Fibroblast of villous mesenchyme (primary cell): Measurements from ENCODE around the gene PTK7. TPM values are rescaled to one million over a fixed set of nuclear protein-coding genes. Genes with fewer than 3 reads are reported as not detected.

Source experiments
- DNase-seq: peaks from one replicate; pipeline ENCODE4 v3.0.0-alpha.2; 2010; ENCODE audit warnings: low read depth
- H3K4me3 ChIP-seq: 2 replicates; pipeline ENCODE4 v1.5.1; 2011; ENCODE audit warnings: low read depth, mild to moderate bottlenecking, low read length
- CTCF ChIP-seq: IDR thresholded peaks from 2 replicates; pipeline ENCODE4 v1.5.1; 2012; ENCODE audit warnings: low read depth, mild to moderate bottlenecking, low read length; ENCODE audit not compliant: insufficient read depth
- total RNA-seq: library from RNA; depleted of rRNA; stranded (reverse); fragments of >200 nt; gene quantifications from 2 replicates; pipeline ENCODE4 v1.2.3, GENCODE V29; 2012

PTK7 gene
- total RNA-seq, 1 donor: 199 TPM

DNA sequence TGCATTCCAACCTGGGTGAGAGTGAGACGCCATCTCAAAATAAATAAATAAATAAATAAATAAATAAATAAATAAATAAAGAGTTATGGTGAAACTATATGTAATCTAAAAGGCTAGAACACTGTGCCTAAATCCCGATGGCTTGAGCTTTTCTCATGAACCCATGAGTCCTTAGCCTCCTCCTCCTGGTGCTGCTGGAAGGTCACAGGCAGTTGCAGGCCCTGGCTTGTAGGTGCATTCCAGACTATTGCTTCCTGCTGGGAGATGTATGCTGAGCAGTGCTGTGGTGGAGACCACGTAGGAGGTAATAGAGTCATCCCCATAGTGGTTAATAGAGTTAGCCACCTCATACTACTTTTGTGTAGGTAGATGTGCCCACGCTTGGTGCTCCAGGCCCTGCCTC is 12.5 kb downstream of the PTK7 start:
- TF ChIP-seq CTCF: no peak
- H3K4me3 ChIP-seq: no peak overlapping the region
- DNase-seq: no peak

DNA sequence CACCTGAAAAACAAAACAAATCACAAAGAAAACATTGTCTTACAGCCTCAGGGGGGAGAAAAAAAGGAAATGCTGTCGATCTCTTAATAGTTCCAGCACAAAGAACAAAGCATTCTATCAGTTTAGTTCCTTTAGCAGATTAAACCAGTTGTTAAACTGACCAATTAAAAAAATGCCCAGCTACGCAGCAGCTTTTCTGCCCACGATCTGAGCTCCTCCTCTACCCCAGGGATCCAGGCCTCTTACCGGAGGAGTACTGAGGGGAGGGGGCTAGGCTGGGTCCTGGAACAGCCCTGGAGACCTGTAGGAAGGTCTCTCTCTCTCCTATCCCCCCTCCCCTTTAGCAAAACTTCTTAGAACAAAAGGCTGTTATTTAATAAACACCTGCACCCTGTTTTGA is 13.4 kb downstream of the PTK7 start:
- H3K4me3 ChIP-seq: no peak overlapping the region
- TF ChIP-seq CTCF: no peak
- DNase-seq: no peak

GRCh38 chr6:43089874-43090558 is 13.9 kb downstream of the PTK7 start:
- H3K4me3 ChIP-seq: no peak overlapping the region
- DNase-seq: no peak
- TF ChIP-seq CTCF: no peak

- no peak overlapping the region for H3K4me3 ChIP-seq
- DNase-seq: peak; percentile 54
- no peak for TF ChIP-seq CTCF
These were observed 14.4 kb downstream of the PTK7 start for GRCh38 chr6:43090559-43090956.

- no peak for DNase-seq
- H3K4me3 ChIP-seq: no peak overlapping the region
- TF ChIP-seq CTCF: no peak
These were observed 14.9 kb downstream of the PTK7 start for GRCh38 chr6:43091020-43091419.

GRCh38 chr6:43091436-43091991 is 15.4 kb downstream of the PTK7 start:
- DNase-seq: no peak
- H3K4me3 ChIP-seq: no peak overlapping the region
- TF ChIP-seq CTCF: no peak

DNA sequence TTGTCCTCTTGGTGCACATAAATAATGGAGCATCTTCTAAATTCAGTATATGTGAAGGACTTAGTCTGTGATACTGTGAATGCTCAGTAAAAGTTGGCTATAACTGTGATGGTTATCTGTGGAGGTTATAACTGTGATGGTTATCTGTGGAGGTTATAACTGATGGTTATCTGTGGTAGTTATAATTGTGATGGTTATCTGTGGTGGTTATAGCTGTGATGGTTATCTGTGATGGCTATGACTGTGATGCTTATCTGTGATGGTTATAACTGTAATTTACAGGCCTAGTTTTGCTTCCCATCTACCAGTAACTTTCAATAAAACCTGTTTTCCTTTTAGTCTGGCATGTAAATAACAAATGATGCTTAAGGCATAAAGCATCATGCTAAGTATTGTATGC is 16.5 kb downstream of the PTK7 start:
- DNase-seq: no peak
- TF ChIP-seq CTCF: no peak
- H3K4me3 ChIP-seq: no peak overlapping the region
